GM15510 (cell line): ENCODE data around the gene CEP104.

Experiments
- POLR2A ChIP-seq: IDR thresholded peaks from 3 replicates; pipeline ENCODE4 v1.6.1; 2011; ENCODE audit warnings: borderline replicate concordance; ENCODE audit not compliant: insufficient read length; ENCODE audit errors: extremely low read depth

Gene CEP104

GRCh38 chr1:3858231-3858981 lies 1.4 kb upstream of the CEP104 start:
- TF ChIP-seq POLR2A, result no peak

- TF ChIP-seq POLR2A, result no peak
Observed at GRCh38 chr1:3857791-3858129, 749 bp upstream of the CEP104 start.

- TF ChIP-seq POLR2A, result no peak
Observed at GRCh38 chr1:3852711-3853485, 4.1 kb downstream of the CEP104 start.

- TF ChIP-seq POLR2A, result no peak
Observed at GRCh38 chr1:3852091-3852490, 4.9 kb downstream of the CEP104 start.

- no peak for TF ChIP-seq POLR2A
Observed at GRCh38 chr1:3851292-3851691, 5.7 kb downstream of the CEP104 start.

GRCh38 chr1:3850857-3851256 lies 6.2 kb downstream of the CEP104 start:
- no peak for TF ChIP-seq POLR2A

- no peak for TF ChIP-seq POLR2A
Observed at GRCh38 chr1:3847081-3847480, 9.9 kb downstream of the CEP104 start.

- TF ChIP-seq POLR2A, result no peak
Observed at GRCh38 chr1:3846541-3846940, 10.5 kb downstream of the CEP104 start.

- TF ChIP-seq POLR2A, result no peak
Observed at GRCh38 chr1:3842912-3843311, 14.1 kb downstream of the CEP104 start.

GRCh38 chr1:3841491-3841890 lies 15.5 kb downstream of the CEP104 start:
- TF ChIP-seq POLR2A, result no peak

GRCh38 chr1:3838788-3839187 lies 18.2 kb downstream of the CEP104 start:
- TF ChIP-seq POLR2A, result no peak

- no peak for TF ChIP-seq POLR2A
Observed at GRCh38 chr1:3837685-3838084, 19.3 kb downstream of the CEP104 start.

GRCh38 chr1:3837200-3837599 lies 19.8 kb downstream of the CEP104 start:
- no peak for TF ChIP-seq POLR2A

- TF ChIP-seq POLR2A, result no peak
Observed at GRCh38 chr1:3836421-3836820, 20.6 kb downstream of the CEP104 start.

- no peak for TF ChIP-seq POLR2A
Observed at GRCh38 chr1:3834701-3835100, 22.3 kb downstream of the CEP104 start.

GRCh38 chr1:3831689-3832088 lies 25.3 kb downstream of the CEP104 start:
- TF ChIP-seq POLR2A, result no peak

- no peak for TF ChIP-seq POLR2A
Observed at GRCh38 chr1:3828391-3828790, 28.6 kb downstream of the CEP104 start.

- TF ChIP-seq POLR2A, result no peak
Observed at GRCh38 chr1:3827813-3828307, 29.2 kb downstream of the CEP104 start.
